Osteoblast (primary cell): Measurements from ENCODE around the gene TIMELESS. TPM values are rescaled to one million over a fixed set of nuclear protein-coding genes. Genes with fewer than 3 reads are reported as not detected.

Experiments used
- DNase-seq: peaks from one replicate; pipeline ENCODE4 v3.0.0; 2011; ENCODE audit warnings: low spot score, mixed read lengths; ENCODE audit not compliant: insufficient read length; ENCODE audit errors: missing footprints
- H2AFZ ChIP-seq: 2 replicates; pipeline ENCODE4 v1.6.0; 2011; ENCODE audit warnings: mild to moderate bottlenecking, low read length
- H3K27ac ChIP-seq: 2 replicates; pipeline ENCODE4 v1.5.1; 2011; ENCODE audit warnings: mild to moderate bottlenecking, low read depth, low read length, moderate library complexity
- H3K27me3 ChIP-seq: 2 replicates; pipeline ENCODE4 v1.6.0; 2012; ENCODE audit warnings: mild to moderate bottlenecking, control low read depth, inconsistent platforms, low read length, moderate library complexity; ENCODE audit not compliant: insufficient read depth
- H3K36me3 ChIP-seq: 2 replicates; pipeline ENCODE4 v1.5.1; 2011; ENCODE audit warnings: mild to moderate bottlenecking, low read length, control low read depth, moderate library complexity; ENCODE audit not compliant: insufficient read depth
- H3K4me1 ChIP-seq: 2 replicates; pipeline ENCODE4 v1.5.1; 2011; ENCODE audit warnings: mild to moderate bottlenecking, low read length, control low read depth, moderate library complexity; ENCODE audit not compliant: insufficient read depth
- H3K4me2 ChIP-seq: 2 replicates; pipeline ENCODE4 v1.6.0; 2011; ENCODE audit warnings: mild to moderate bottlenecking, low read length; ENCODE audit not compliant: insufficient read depth
- H3K4me3 ChIP-seq: fragments of 200-600 bp; sonication (generic); 3 replicates; pipeline ENCODE4 v1.5.1; 2012; ENCODE audit warnings: mild to moderate bottlenecking, low read length, inconsistent platforms; ENCODE audit not compliant: insufficient read depth
- H3K79me2 ChIP-seq: 2 replicates; pipeline ENCODE4 v1.6.0; 2012; ENCODE audit warnings: mild to moderate bottlenecking, low read length, control low read depth, inconsistent platforms; ENCODE audit not compliant: insufficient read depth
- H3K9me3 ChIP-seq: 2 replicates; pipeline ENCODE4 v1.5.1; 2011; ENCODE audit warnings: low read depth, low read length, control low read depth
- H4K20me1 ChIP-seq: 2 replicates; pipeline ENCODE4 v1.6.0; 2012; ENCODE audit warnings: mild to moderate bottlenecking, low read length, control low read depth; ENCODE audit not compliant: insufficient read depth
- CTCF ChIP-seq: IDR thresholded peaks from 2 replicates; pipeline ENCODE4 v1.5.1; 2011; ENCODE audit warnings: mild to moderate bottlenecking, low read depth, low read length, moderate library complexity; ENCODE audit errors: extremely low read depth
- total RNA-seq: library from RNA; depleted of rRNA; stranded (reverse); fragments of >200 nt; gene quantifications from 2 replicates; pipeline ENCODE4 v1.2.3, GENCODE V29; 2012

Gene TIMELESS
- total RNA-seq, 1 donor: 4.7 TPM

GRCh38 chr12:56420411-56420810 lies 28.8 kb downstream of the TIMELESS start:
- H3K27ac ChIP-seq: no peak overlapping the region
- no peaks in the 10 kb centered on the region for H3K79me2 ChIP-seq
- no peaks in the 10 kb centered on the region for H4K20me1 ChIP-seq
- no peaks in the 10 kb centered on the region for H3K27me3 ChIP-seq
- H3K4me1 ChIP-seq: no peaks in the 10 kb centered on the region
- peaks cover 20% of the 10 kb centered on the region for H3K36me3 ChIP-seq
- no peak overlapping the region for H2AFZ ChIP-seq
- no peak overlapping the region for H3K4me2 ChIP-seq
- H3K9me3 ChIP-seq: no peaks in the 10 kb centered on the region
- TF ChIP-seq CTCF: no peak
- no peak for DNase-seq
- no peak overlapping the region for H3K4me3 ChIP-seq

GRCh38 chr12:56417739-56418138 lies 31.5 kb downstream of the TIMELESS start:
- Histone ChIP-seq H3K9me3 (no peaks in the 10 kb centered on the region), H4K20me1 (no peaks in the 10 kb centered on the region), H3K27ac (no peak overlapping the region), H3K79me2 (no peaks in the 10 kb centered on the region), H3K36me3 (peaks cover 20% of the 10 kb centered on the region), H3K4me2 (no peak overlapping the region), H2AFZ (no peak overlapping the region), H3K4me3 (no peak overlapping the region), H3K4me1 (no peaks in the 10 kb centered on the region), H3K27me3 (no peaks in the 10 kb centered on the region)
- no peak for DNase-seq
- TF ChIP-seq CTCF: no peak

GRCh38 chr12:56414401-56414800 lies 34.8 kb downstream of the TIMELESS start:
- no peak for DNase-seq
- H4K20me1 ChIP-seq: no peaks in the 10 kb centered on the region
- no peaks in the 10 kb centered on the region for H3K4me1 ChIP-seq
- H2AFZ ChIP-seq: no peak overlapping the region
- no peak overlapping the region for H3K4me3 ChIP-seq
- H3K27me3 ChIP-seq: no peaks in the 10 kb centered on the region
- H3K79me2 ChIP-seq: no peaks in the 10 kb centered on the region
- no peak for TF ChIP-seq CTCF
- peaks cover 10% of the 10 kb centered on the region for H3K36me3 ChIP-seq
- no peak overlapping the region for H3K4me2 ChIP-seq
- no peak overlapping the region for H3K27ac ChIP-seq
- H3K9me3 ChIP-seq: no peaks in the 10 kb centered on the region

- H3K79me2 ChIP-seq: no peaks in the 10 kb centered on the region
- no peaks in the 10 kb centered on the region for H4K20me1 ChIP-seq
- H3K4me1 ChIP-seq: no peaks in the 10 kb centered on the region
- H3K27me3 ChIP-seq: no peaks in the 10 kb centered on the region
- H3K27ac ChIP-seq: no peak overlapping the region
- no peak for TF ChIP-seq CTCF
- H3K36me3 ChIP-seq: peaks cover 7% of the 10 kb centered on the region
- no peak overlapping the region for H2AFZ ChIP-seq
- no peak overlapping the region for H3K4me2 ChIP-seq
- no peak for DNase-seq
- H3K4me3 ChIP-seq: no peak overlapping the region
- H3K9me3 ChIP-seq: no peaks in the 10 kb centered on the region
These were observed 35.8 kb downstream of the TIMELESS start for GRCh38 chr12:56413392-56413791.
